Skeletal muscle tissue (tissue), 4 donors: ENCODE results near the gene ABHD16B. TPM values are rescaled to one million over a fixed set of nuclear protein-coding genes. Genes with fewer than 3 reads are reported as not detected.
A peak's percentile ranks its signal among the peaks of the same experiment; 100 is the strongest.

ENCODE experiments used
- H3K27ac ChIP-seq: one replicate; pipeline ENCODE4 v1.7.0; 2013; ENCODE audit warnings: mild to moderate bottlenecking, low read depth, low read length, inconsistent platforms
- H3K27me3 ChIP-seq, 3 donors: one replicate each; pipeline ENCODE4 v1.7.0; 2013; ENCODE audit warnings: low read length in 3 of 3; ENCODE audit not compliant: control insufficient read depth in 3 of 3, insufficient read depth in 3 of 3
- H3K36me3 ChIP-seq, 3 donors: one replicate each; pipeline ENCODE4 v1.7.0; 2013; ENCODE audit warnings: low read length in 3 of 3; ENCODE audit not compliant: control insufficient read depth in 3 of 3, insufficient read depth in 3 of 3
- H3K4me1 ChIP-seq, 3 donors: one replicate each; pipeline ENCODE4 v1.7.0; 2013; ENCODE audit warnings: low read length in 3 of 3, mild to moderate bottlenecking in 3 of 3; ENCODE audit not compliant: control insufficient read depth in 3 of 3, insufficient read depth in 3 of 3
- H3K4me3 ChIP-seq, 3 donors: one replicate each; pipeline ENCODE4 v1.7.0; 2013; ENCODE audit warnings: low read length in 3 of 3
- H3K9ac ChIP-seq, 3 donors: one replicate each; pipeline ENCODE4 v1.7.0; 2013; ENCODE audit warnings: low read length in 3 of 3, mild to moderate bottlenecking in 3 of 3, moderate library complexity in 2 of 3, low read depth in 1 of 3
- H3K9me3 ChIP-seq, 3 donors: one replicate each; pipeline ENCODE4 v1.7.0; 2013; ENCODE audit warnings: low read length in 3 of 3; ENCODE audit not compliant: control insufficient read depth in 3 of 3
- total RNA-seq: library from RNA; depleted of rRNA; stranded (reverse); fragments of >200 nt; gene quantifications from one replicate; pipeline ENCODE4 v1.2.3, GENCODE V29; 2014
- donor health status: Osteomylitis.

The ABHD16B gene
- total RNA-seq, 1 donor from 2014 or later: not detected

GRCh38 chr20:63854069-63854765, 7.1 kb upstream of the ABHD16B start:
- Histone ChIP-seq H3K9ac (peak overlapping the region in 2 of 3 donors; percentile 23 to 64), H3K4me3 (peak overlapping the region in 2 of 3 donors; percentile 5 to 22), H3K36me3 (no peaks in the 10 kb centered on the region), H3K27me3 (peaks cover 19 to 39% (median 20%) of the 10 kb centered on the region in 3 donors), H3K9me3 (no peaks in the 10 kb centered on the region), H3K27ac (peak overlapping the region; percentile 58), H3K4me1 (peaks cover 30 to 45% (median 40%) of the 10 kb centered on the region in 3 donors)

GRCh38 chr20:63854766-63855362, 6.4 kb upstream of the ABHD16B start:
- Histone ChIP-seq H3K4me1 (peaks cover 34 to 48% (median 44%) of the 10 kb centered on the region in 3 donors), H3K9me3 (no peaks in the 10 kb centered on the region), H3K27ac (peak overlapping the region; percentile 58), H3K9ac (peak overlapping the region; percentile 4 to 64 (median 23)), H3K4me3 (peak overlapping the region in 2 of 3 donors; percentile 5 to 35), H3K36me3 (no peaks in the 10 kb centered on the region), H3K27me3 (peaks cover 19 to 39% (median 20%) of the 10 kb centered on the region in 3 donors)

- Histone ChIP-seq H3K9me3 (no peaks in the 10 kb centered on the region), H3K4me3 (peak overlapping the region in 1 of 3 donors; percentile 35), H3K27ac (no peak overlapping the region), H3K4me1 (peaks cover 34 to 48% (median 44%) of the 10 kb centered on the region in 3 donors), H3K27me3 (peaks cover 19 to 39% (median 20%) of the 10 kb centered on the region in 3 donors), H3K9ac (peak overlapping the region in 2 of 3 donors; percentile 4 to 57), H3K36me3 (no peaks in the 10 kb centered on the region)
Observed at GRCh38 chr20:63855363-63856097, 5.8 kb upstream of the ABHD16B start.

GRCh38 chr20:63856098-63856511, 5.2 kb upstream of the ABHD16B start:
- Histone ChIP-seq H3K36me3 (peaks cover 0 to 1% (median 0%) of the 10 kb centered on the region in 3 donors), H3K9me3 (no peaks in the 10 kb centered on the region), H3K4me1 (peaks cover 34 to 48% (median 44%) of the 10 kb centered on the region in 3 donors), H3K27ac (no peak overlapping the region), H3K27me3 (peaks cover 19 to 39% (median 20%) of the 10 kb centered on the region in 3 donors), H3K4me3 (no peak overlapping the region), H3K9ac (peak overlapping the region in 1 of 3 donors; percentile 33)

GRCh38 chr20:63857764-63858392, 3.4 kb upstream of the ABHD16B start:
- Histone ChIP-seq H3K36me3 (peaks cover 6 to 12% (median 8%) of the 10 kb centered on the region in 3 donors), H3K4me1 (peaks cover 34 to 49% (median 44%) of the 10 kb centered on the region in 3 donors), H3K27me3 (peaks cover 19 to 39% (median 20%) of the 10 kb centered on the region in 3 donors), H3K9me3 (no peaks in the 10 kb centered on the region), H3K27ac (peak overlapping the region; percentile 47), H3K9ac (peak overlapping the region in 1 of 3 donors; percentile 8), H3K4me3 (peak overlapping the region in 1 of 3 donors; percentile 23)

GRCh38 chr20:63858393-63859165, 2.7 kb upstream of the ABHD16B start:
- H3K9ac ChIP-seq: peak overlapping the region in 1 of 3 donors; percentile 33
- H3K4me1 ChIP-seq: peaks cover 36 to 52% (median 47%) of the 10 kb centered on the region in 3 donors
- H3K27me3 ChIP-seq: peaks cover 17 to 36% (median 19%) of the 10 kb centered on the region in 3 donors
- peak overlapping the region in 1 of 3 donors; percentile 23 for H3K4me3 ChIP-seq
- no peaks in the 10 kb centered on the region for H3K9me3 ChIP-seq
- peaks cover 6 to 14% (median 8%) of the 10 kb centered on the region in 3 donors for H3K36me3 ChIP-seq
- peak overlapping the region; percentile 62 for H3K27ac ChIP-seq

GRCh38 chr20:63859166-63859699, 2.1 kb upstream of the ABHD16B start:
- Histone ChIP-seq H3K9ac (no peak overlapping the region), H3K4me3 (no peak overlapping the region), H3K27ac (peak overlapping the region; percentile 62), H3K36me3 (peaks cover 6 to 14% (median 8%) of the 10 kb centered on the region in 3 donors), H3K9me3 (no peaks in the 10 kb centered on the region), H3K27me3 (peaks cover 15 to 34% (median 19%) of the 10 kb centered on the region in 3 donors), H3K4me1 (peaks cover 38 to 51% (median 47%) of the 10 kb centered on the region in 3 donors)

- Histone ChIP-seq H3K9me3 (no peaks in the 10 kb centered on the region), H3K9ac (no peak overlapping the region), H3K27ac (no peak overlapping the region), H3K4me3 (no peak overlapping the region), H3K4me1 (peaks cover 32 to 45% (median 44%) of the 10 kb centered on the region in 3 donors), H3K36me3 (peaks cover 6 to 14% (median 8%) of the 10 kb centered on the region in 3 donors), H3K27me3 (peaks cover 11 to 24% (median 16%) of the 10 kb centered on the region in 3 donors)
Observed at GRCh38 chr20:63860325-63861051, 810 bp upstream of the ABHD16B start.
